SU-DHL-6 (cell line): ENCODE measurements around the gene CH25H.

Experiments used
- H2AFZ ChIP-seq: fragments of 200-600 bp; sonication (generic); 2 replicates; pipeline ENCODE4 v1.6.1; 2014; ENCODE audit warnings: low read depth, mild to moderate bottlenecking, moderate library complexity, mixed read lengths, antibody characterized with exemption, low read length; ENCODE audit not compliant: severe bottlenecking
- H3F3A ChIP-seq: fragments of 200-600 bp; shearing (Covaris generic); 2 replicates; pipeline ENCODE4 v1.6.0; 2016; ENCODE audit warnings: antibody characterized with exemption, mild to moderate bottlenecking; ENCODE audit not compliant: insufficient read depth
- H3K27ac ChIP-seq: fragments of 200-600 bp; sonication (generic); 2 replicates; pipeline ENCODE4 v1.5.1; 2016; ENCODE audit warnings: low read depth, mild to moderate bottlenecking, low read length, moderate library complexity, mixed read lengths
- H3K27me3 ChIP-seq: fragments of 200-600 bp; sonication (generic), shearing (Covaris generic); 2 replicates; pipeline ENCODE4 v1.6.0; 2014; ENCODE audit warnings: mild to moderate bottlenecking, low read length
- H3K36me3 ChIP-seq: fragments of 200-600 bp; sonication (generic); 2 replicates; pipeline ENCODE4 v1.6.1; 2014; ENCODE audit warnings: mild to moderate bottlenecking, low read length, mixed read lengths
- H3K4me2 ChIP-seq: fragments of 300-600, 200-600 bp; shearing (Covaris generic), sonication (generic); 2 replicates; pipeline ENCODE4 v1.6.0; 2014; ENCODE audit warnings: low read length, low read depth, mild to moderate bottlenecking; ENCODE audit not compliant: poor library complexity, severe bottlenecking
- H3K4me3 ChIP-seq: fragments of 200-600 bp; sonication (generic); 2 replicates; pipeline ENCODE4 v1.5.1; 2014; ENCODE audit warnings: antibody characterized with exemption, low read length, mild to moderate bottlenecking, mixed read lengths; ENCODE audit not compliant: insufficient read depth, poor library complexity, severe bottlenecking
- H3K79me2 ChIP-seq: fragments of 200-600 bp; sonication (generic); 2 replicates; pipeline ENCODE4 v1.6.1; 2014; ENCODE audit warnings: mild to moderate bottlenecking, low read length, moderate library complexity; ENCODE audit not compliant: insufficient read depth
- H3K9ac ChIP-seq: fragments of 200-600 bp; sonication (generic); 2 replicates; pipeline ENCODE4 v1.7.0; 2014; ENCODE audit warnings: mild to moderate bottlenecking, low read length
- H3K9me2 ChIP-seq: fragments of 200-600 bp; sonication (generic); replicated peaks from 2 replicates; pipeline ENCODE4 v1.6.1; 2014; ENCODE audit warnings: low read length; ENCODE audit not compliant: insufficient read depth
- H3K9me3 ChIP-seq: fragments of 200-600 bp; sonication (generic); 2 replicates; pipeline ENCODE4 v1.6.1; 2014; ENCODE audit warnings: low read length, mixed read lengths; ENCODE audit not compliant: insufficient read depth
- H4K20me1 ChIP-seq: fragments of 200-600 bp; sonication (generic); 2 replicates; pipeline ENCODE4 v1.6.1; 2014; ENCODE audit warnings: low read depth, mild to moderate bottlenecking, antibody characterized with exemption, low read length, moderate library complexity, mixed read lengths
- EZH2phosphoT487 ChIP-seq: fragments of 200-600 bp; sonication (generic), shearing (Covaris generic); conservative IDR thresholded peaks from 2 replicates; pipeline ENCODE4 v1.6.1; 2018; ENCODE audit warnings: mild to moderate bottlenecking, antibody characterized with exemption, low read length, moderate library complexity, mixed read lengths
- TF ChIP-seq, protein P1 (sequence below): fragments of 200-600 bp; sonication (generic); IDR thresholded peaks from one replicate; pipeline ENCODE4 v1.5.1; 2017; ENCODE audit warnings: antibody characterized with exemption, mild to moderate bottlenecking, low read length, moderate library complexity; ENCODE audit not compliant: insufficient read depth, poor library complexity, severe bottlenecking

Gene CH25H

DNA sequence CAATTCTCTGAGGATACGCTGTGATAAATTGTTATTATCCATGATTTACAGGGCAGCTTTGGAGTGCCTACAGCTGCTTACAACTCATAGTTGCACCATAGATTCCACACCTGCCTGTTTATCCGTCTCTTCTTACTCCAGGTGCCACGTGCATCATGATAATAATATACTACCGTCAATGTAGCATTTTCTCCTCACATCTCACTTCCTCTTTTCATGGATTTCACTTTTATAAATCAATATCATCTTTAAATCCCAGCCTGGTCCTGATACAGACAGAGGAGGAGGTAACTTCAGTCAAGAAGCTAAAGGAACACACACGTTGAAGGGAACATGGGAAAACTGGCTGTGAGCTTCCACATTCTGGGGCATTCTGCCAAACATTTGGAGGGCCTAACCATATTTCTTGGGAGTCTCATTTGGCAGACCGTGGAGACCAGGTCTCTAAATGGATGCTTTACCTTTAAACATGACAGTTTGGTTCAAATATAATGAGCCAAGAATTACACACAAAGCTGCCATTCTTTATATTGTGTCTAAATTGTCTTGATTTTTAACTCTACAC lies 2.4 kb downstream of the CH25H start:
- H2AFZ ChIP-seq, result no peak overlapping the region
- H3K9me2 ChIP-seq, result no peaks in the 10 kb centered on the region
- H3K4me3 ChIP-seq, result no peak overlapping the region
- H3K27me3 ChIP-seq, result no peaks in the 10 kb centered on the region
- no peak overlapping the region for H3K4me2 ChIP-seq
- H3K79me2 ChIP-seq, result no peaks in the 10 kb centered on the region
- H3K36me3 ChIP-seq, result no peaks in the 10 kb centered on the region
- no peaks in the 10 kb centered on the region for H3F3A ChIP-seq
- H4K20me1 ChIP-seq, result no peaks in the 10 kb centered on the region
- H3K27ac ChIP-seq, result no peak overlapping the region
- H3K9ac ChIP-seq, result no peak overlapping the region
- H3K9me3 ChIP-seq, result no peaks in the 10 kb centered on the region
- TF ChIP-seq EZH2phosphoT487, result no peak
- TF ChIP-seq, protein P1, sequence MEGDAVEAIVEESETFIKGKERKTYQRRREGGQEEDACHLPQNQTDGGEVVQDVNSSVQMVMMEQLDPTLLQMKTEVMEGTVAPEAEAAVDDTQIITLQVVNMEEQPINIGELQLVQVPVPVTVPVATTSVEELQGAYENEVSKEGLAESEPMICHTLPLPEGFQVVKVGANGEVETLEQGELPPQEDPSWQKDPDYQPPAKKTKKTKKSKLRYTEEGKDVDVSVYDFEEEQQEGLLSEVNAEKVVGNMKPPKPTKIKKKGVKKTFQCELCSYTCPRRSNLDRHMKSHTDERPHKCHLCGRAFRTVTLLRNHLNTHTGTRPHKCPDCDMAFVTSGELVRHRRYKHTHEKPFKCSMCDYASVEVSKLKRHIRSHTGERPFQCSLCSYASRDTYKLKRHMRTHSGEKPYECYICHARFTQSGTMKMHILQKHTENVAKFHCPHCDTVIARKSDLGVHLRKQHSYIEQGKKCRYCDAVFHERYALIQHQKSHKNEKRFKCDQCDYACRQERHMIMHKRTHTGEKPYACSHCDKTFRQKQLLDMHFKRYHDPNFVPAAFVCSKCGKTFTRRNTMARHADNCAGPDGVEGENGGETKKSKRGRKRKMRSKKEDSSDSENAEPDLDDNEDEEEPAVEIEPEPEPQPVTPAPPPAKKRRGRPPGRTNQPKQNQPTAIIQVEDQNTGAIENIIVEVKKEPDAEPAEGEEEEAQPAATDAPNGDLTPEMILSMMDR, result no peak

DNA sequence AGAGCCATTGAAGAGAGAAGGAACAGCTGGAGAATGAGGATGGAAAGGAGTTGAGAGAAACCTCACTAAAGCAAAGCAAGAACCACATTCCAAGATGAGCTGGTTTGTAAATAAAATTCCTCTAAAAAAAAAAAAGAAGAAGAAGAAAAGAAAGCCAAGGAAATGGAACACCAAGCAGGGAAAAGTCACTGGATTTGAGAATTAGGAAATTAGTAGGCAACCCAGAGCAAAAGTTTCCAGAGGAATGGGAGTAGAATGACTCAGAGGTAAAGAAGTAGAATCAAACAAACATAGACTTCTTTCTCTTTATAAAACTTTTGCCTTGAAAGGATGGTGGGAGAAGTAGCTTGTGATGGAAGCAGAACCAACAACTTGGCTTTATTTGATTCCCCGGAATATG lies 3.9 kb downstream of the CH25H start:
- no peaks in the 10 kb centered on the region for H3F3A ChIP-seq
- H3K79me2 ChIP-seq, result no peaks in the 10 kb centered on the region
- H4K20me1 ChIP-seq, result no peaks in the 10 kb centered on the region
- no peak overlapping the region for H3K9ac ChIP-seq
- no peak overlapping the region for H2AFZ ChIP-seq
- no peaks in the 10 kb centered on the region for H3K27me3 ChIP-seq
- no peak overlapping the region for H3K4me2 ChIP-seq
- no peak for TF ChIP-seq EZH2phosphoT487
- TF ChIP-seq, protein P1, result no peak
- H3K9me2 ChIP-seq, result no peaks in the 10 kb centered on the region
- no peaks in the 10 kb centered on the region for H3K36me3 ChIP-seq
- no peak overlapping the region for H3K4me3 ChIP-seq
- H3K27ac ChIP-seq, result no peak overlapping the region
- H3K9me3 ChIP-seq, result no peaks in the 10 kb centered on the region

DNA sequence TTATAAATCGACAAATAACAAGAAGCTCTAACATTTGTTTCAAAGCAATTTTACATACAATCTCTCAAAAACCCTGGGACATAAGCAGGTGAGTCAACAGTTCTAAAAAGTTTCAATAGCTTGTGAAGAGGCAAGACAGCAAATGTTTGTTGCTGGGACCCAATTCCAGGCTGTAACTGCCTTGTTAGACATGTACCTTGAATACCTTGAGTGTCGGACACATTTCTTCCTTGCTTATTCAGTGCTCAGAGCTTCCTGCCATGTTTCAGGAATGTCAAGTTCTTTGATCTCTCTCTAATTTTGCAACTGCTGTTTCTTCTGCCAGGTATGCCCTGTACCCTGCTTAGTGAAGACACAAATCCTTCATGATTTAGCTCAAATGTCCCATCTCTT lies 5.1 kb downstream of the CH25H start:
- Histone ChIP-seq H3K79me2 (no peaks in the 10 kb centered on the region), H3K27ac (no peak overlapping the region), H3F3A (no peaks in the 10 kb centered on the region), H3K4me2 (no peak overlapping the region), H3K36me3 (no peaks in the 10 kb centered on the region), H4K20me1 (no peaks in the 10 kb centered on the region), H3K9me3 (no peaks in the 10 kb centered on the region), H3K9ac (no peak overlapping the region), H3K4me3 (no peak overlapping the region), H3K9me2 (no peaks in the 10 kb centered on the region), H3K27me3 (no peaks in the 10 kb centered on the region), H2AFZ (no peak overlapping the region)
- TF ChIP-seq, protein P1, result no peak
- TF ChIP-seq EZH2phosphoT487, result no peak
